ENCODE data around the gene ZDHHC3.

The ZDHHC3 gene

GRCh38 chr3:44976002-44976815 lies at the start of gene ZDHHC3, which contains the start of gene EXOSC7:
Gene ZDHHC3, minus strand, starts transcription at chr3:44976174. Its CDS starts 16,738 bp downstream, at chr3:44959436.
Gene EXOSC7, plus strand, starts transcription at chr3:44976244. Its CDS starts 34 bp downstream, at chr3:44976278.
- peak; percentile 79 for DNase-seq

- DNase-seq: no peak
These were observed 48.7 kb upstream of the ZDHHC3 start for GRCh38 chr3:45024542-45025255.

- DNase-seq: no peak
These were observed 47.7 kb upstream of the ZDHHC3 start for GRCh38 chr3:45023675-45024074.

- no peak for DNase-seq
These were observed 45.7 kb upstream of the ZDHHC3 start for GRCh38 chr3:45021524-45022297.

GRCh38 chr3:45020534-45020933 lies 44.6 kb upstream of the ZDHHC3 start:
- DNase-seq: no peak

GRCh38 chr3:45017821-45018220 lies 41.8 kb upstream of the ZDHHC3 start:
- no peak for DNase-seq

GRCh38 chr3:45016916-45017315 lies 40.9 kb upstream of the ZDHHC3 start:
- no peak for DNase-seq

GRCh38 chr3:45012577-45012976 lies 36.6 kb upstream of the ZDHHC3 start:
- DNase-seq: no peak

GRCh38 chr3:45011756-45012508 lies 36.0 kb upstream of the ZDHHC3 start:
- no peak for DNase-seq

GRCh38 chr3:45010811-45011333 lies 34.9 kb upstream of the ZDHHC3 start:
- DNase-seq: no peak

GRCh38 chr3:45009868-45010267 lies 33.9 kb upstream of the ZDHHC3 start:
- DNase-seq: no peak

GRCh38 chr3:45008117-45008516 lies 32.1 kb upstream of the ZDHHC3 start:
- DNase-seq: no peak

- DNase-seq: no peak
These were observed 31.1 kb upstream of the ZDHHC3 start for GRCh38 chr3:45007091-45007490.

GRCh38 chr3:45003859-45004258 lies 27.9 kb upstream of the ZDHHC3 start:
- no peak for DNase-seq

- no peak for DNase-seq
These were observed 27.4 kb upstream of the ZDHHC3 start for GRCh38 chr3:45003406-45003805.

- no peak for DNase-seq
These were observed 26.7 kb upstream of the ZDHHC3 start for GRCh38 chr3:45002720-45003119.

- no peak for DNase-seq
These were observed 26.2 kb upstream of the ZDHHC3 start for GRCh38 chr3:45002139-45002660.

- no peak for DNase-seq
These were observed 25.8 kb upstream of the ZDHHC3 start for GRCh38 chr3:45001738-45002137.

GRCh38 chr3:45000823-45001222 lies 24.8 kb upstream of the ZDHHC3 start:
- DNase-seq: no peak

GRCh38 chr3:44999782-45000181 lies 23.8 kb upstream of the ZDHHC3 start:
- DNase-seq: no peak

- no peak for DNase-seq
These were observed 20.6 kb upstream of the ZDHHC3 start for GRCh38 chr3:44996556-44996969.

- DNase-seq: no peak
These were observed 19.3 kb upstream of the ZDHHC3 start for GRCh38 chr3:44995142-44995770.

Measured in NCI-H146 (cell line).